IPS DF 6.9 (cell line): Measurements from ENCODE around the gene EHBP1.

ENCODE experiments used
- DNase-seq: peaks from one replicate; pipeline ENCODE4 v3.0.0-alpha.2; 2013; ENCODE audit warnings: low read depth, low spot score
- H3K27ac ChIP-seq: one replicate; pipeline ENCODE4 v1.5.1; 2013; ENCODE audit warnings: low read length, control low read depth
- H3K27me3 ChIP-seq: 2 replicates; pipeline ENCODE4 v1.6.1; 2013; ENCODE audit warnings: mild to moderate bottlenecking, low read length; ENCODE audit not compliant: control insufficient read depth, insufficient read depth
- H3K36me3 ChIP-seq: 2 replicates; pipeline ENCODE4 v1.6.1; 2013; ENCODE audit warnings: low read length; ENCODE audit not compliant: control insufficient read depth, insufficient read depth
- H3K4me1 ChIP-seq: 2 replicates; pipeline ENCODE4 v1.6.1; 2013; ENCODE audit warnings: low read length; ENCODE audit not compliant: control insufficient read depth, insufficient read depth
- H3K4me3 ChIP-seq: 2 replicates; pipeline ENCODE4 v1.5.1; 2013; ENCODE audit warnings: mild to moderate bottlenecking, low read length
- H3K9me3 ChIP-seq: 2 replicates; pipeline ENCODE4 v1.6.1; 2013; ENCODE audit warnings: low read length, inconsistent platforms; ENCODE audit not compliant: control insufficient read depth, insufficient read depth
- WGBS: extraction: QIAGEN DNeasy Blood & Tissue Kit; methylation state at CpG from one replicate; pipeline ENCODE4 v1.1.7; 2013; ENCODE audit warnings: mixed read lengths, missing lambda C conversion rate; ENCODE audit not compliant: insufficient read length, insufficient coverage; 5-methylcytosine and 5-hydroxymethylcytosine counted together

The EHBP1 gene

GRCh38 chr2:62784341-62784740 is 78.8 kb downstream of the EHBP1 start:
- no CpG with 5 or more reads among the region's 2 CpGs for WGBS
- no peak for DNase-seq
- no peak overlapping the region for H3K4me3 ChIP-seq

GRCh38 chr2:62785216-62785615 is 79.7 kb downstream of the EHBP1 start:
- Histone ChIP-seq H3K36me3 (no peaks in the 10 kb centered on the region), H3K27ac (no peak overlapping the region), H3K4me1 (no peaks in the 10 kb centered on the region), H3K27me3 (no peaks in the 10 kb centered on the region), H3K4me3 (no peak overlapping the region), H3K9me3 (no peaks in the 10 kb centered on the region)
- DNase-seq = no peak
- no CpG with 5 or more reads among the region's 3 CpGs for WGBS

More at GRCh38 chr2:62784341-62784740, 78.8 kb downstream of the EHBP1 start:
- H3K9me3 ChIP-seq = no peaks in the 10 kb centered on the region
- H3K4me1 ChIP-seq = no peaks in the 10 kb centered on the region
- no peaks in the 10 kb centered on the region for H3K36me3 ChIP-seq
- H3K27ac ChIP-seq = no peak overlapping the region
- H3K27me3 ChIP-seq = no peaks in the 10 kb centered on the region

- WGBS = no CpG with 5 or more reads among the region's 4 CpGs
- H3K4me3 ChIP-seq = no peak overlapping the region
- no peaks in the 10 kb centered on the region for H3K4me1 ChIP-seq
- no peak overlapping the region for H3K27ac ChIP-seq
- no peaks in the 10 kb centered on the region for H3K9me3 ChIP-seq
- H3K27me3 ChIP-seq = no peaks in the 10 kb centered on the region
- H3K36me3 ChIP-seq = no peaks in the 10 kb centered on the region
- DNase-seq = no peak
Measured at GRCh38 chr2:62785810-62786597, 80.5 kb downstream of the EHBP1 start.

GRCh38 chr2:62787386-62787785 is 81.9 kb downstream of the EHBP1 start:
- no peak overlapping the region for H3K27ac ChIP-seq

GRCh38 chr2:62789518-62789917 is 84.0 kb downstream of the EHBP1 start:
- H3K9me3 ChIP-seq = no peaks in the 10 kb centered on the region
- no peaks in the 10 kb centered on the region for H3K27me3 ChIP-seq
- no CpG with 5 or more reads among the region's 3 CpGs for WGBS
- H3K27ac ChIP-seq = no peak overlapping the region
- H3K4me3 ChIP-seq = no peak overlapping the region
- no peaks in the 10 kb centered on the region for H3K4me1 ChIP-seq
- H3K36me3 ChIP-seq = no peaks in the 10 kb centered on the region
- DNase-seq = no peak

More at GRCh38 chr2:62787386-62787785, 81.9 kb downstream of the EHBP1 start:
- H3K36me3 ChIP-seq = no peaks in the 10 kb centered on the region
- no peaks in the 10 kb centered on the region for H3K4me1 ChIP-seq
- no peak overlapping the region for H3K4me3 ChIP-seq
- DNase-seq = no peak
- no CpG with 5 or more reads among the region's 2 CpGs for WGBS
- no peaks in the 10 kb centered on the region for H3K9me3 ChIP-seq
- no peaks in the 10 kb centered on the region for H3K27me3 ChIP-seq

GRCh38 chr2:62789918-62790317 is 84.4 kb downstream of the EHBP1 start:
- WGBS = no CpG with 5 or more reads among the region's 3 CpGs
- H3K27ac ChIP-seq = no peak overlapping the region
- no peaks in the 10 kb centered on the region for H3K27me3 ChIP-seq
- no peak overlapping the region for H3K4me3 ChIP-seq
- no peaks in the 10 kb centered on the region for H3K9me3 ChIP-seq
- H3K36me3 ChIP-seq = no peaks in the 10 kb centered on the region
- no peak for DNase-seq
- H3K4me1 ChIP-seq = no peaks in the 10 kb centered on the region

- DNase-seq = no peak
- Histone ChIP-seq H3K27me3 (no peaks in the 10 kb centered on the region), H3K36me3 (no peaks in the 10 kb centered on the region), H3K4me3 (no peak overlapping the region), H3K9me3 (no peaks in the 10 kb centered on the region), H3K27ac (no peak overlapping the region), H3K4me1 (no peaks in the 10 kb centered on the region)
- WGBS = no CpG with 5 or more reads among the region's 2 CpGs
Measured at GRCh38 chr2:62792408-62792807, 86.9 kb downstream of the EHBP1 start.

- H3K4me3 ChIP-seq = no peak overlapping the region
- H3K4me1 ChIP-seq = no peaks in the 10 kb centered on the region
- H3K36me3 ChIP-seq = no peaks in the 10 kb centered on the region
- H3K27me3 ChIP-seq = no peaks in the 10 kb centered on the region
- WGBS = no CpG with 5 or more reads among the region's 2 CpGs
- no peak for DNase-seq
- no peak overlapping the region for H3K27ac ChIP-seq
- H3K9me3 ChIP-seq = no peaks in the 10 kb centered on the region
Measured at GRCh38 chr2:62793213-62793612, 87.7 kb downstream of the EHBP1 start.

GRCh38 chr2:62794791-62795190 is 89.3 kb downstream of the EHBP1 start:
- no peak overlapping the region for H3K27ac ChIP-seq
- WGBS = no CpG with 5 or more reads among the region's 2 CpGs
- no peak for DNase-seq

GRCh38 chr2:62795341-62795740 is 89.8 kb downstream of the EHBP1 start:
- no peak overlapping the region for H3K4me3 ChIP-seq
- no peaks in the 10 kb centered on the region for H3K4me1 ChIP-seq
- no peaks in the 10 kb centered on the region for H3K9me3 ChIP-seq
- H3K27ac ChIP-seq = no peak overlapping the region
- no peaks in the 10 kb centered on the region for H3K27me3 ChIP-seq
- DNase-seq = no peak
- H3K36me3 ChIP-seq = no peaks in the 10 kb centered on the region

More at GRCh38 chr2:62794791-62795190, 89.3 kb downstream of the EHBP1 start:
- Histone ChIP-seq H3K36me3 (no peaks in the 10 kb centered on the region), H3K9me3 (no peaks in the 10 kb centered on the region), H3K4me1 (no peaks in the 10 kb centered on the region), H3K4me3 (no peak overlapping the region), H3K27me3 (no peaks in the 10 kb centered on the region)

GRCh38 chr2:62797107-62797506 is 91.6 kb downstream of the EHBP1 start:
- no peaks in the 10 kb centered on the region for H3K9me3 ChIP-seq
- H3K4me3 ChIP-seq = no peak overlapping the region
- no CpG with 5 or more reads among the region's 2 CpGs for WGBS
- H3K27me3 ChIP-seq = no peaks in the 10 kb centered on the region
- no peaks in the 10 kb centered on the region for H3K36me3 ChIP-seq
- no peak overlapping the region for H3K27ac ChIP-seq
- DNase-seq = no peak
- no peaks in the 10 kb centered on the region for H3K4me1 ChIP-seq
